ENCODE measurements around the gene CDK11B.
A peak's percentile ranks its signal among the peaks of the same experiment; 100 is the strongest.

The CDK11B gene

DNA sequence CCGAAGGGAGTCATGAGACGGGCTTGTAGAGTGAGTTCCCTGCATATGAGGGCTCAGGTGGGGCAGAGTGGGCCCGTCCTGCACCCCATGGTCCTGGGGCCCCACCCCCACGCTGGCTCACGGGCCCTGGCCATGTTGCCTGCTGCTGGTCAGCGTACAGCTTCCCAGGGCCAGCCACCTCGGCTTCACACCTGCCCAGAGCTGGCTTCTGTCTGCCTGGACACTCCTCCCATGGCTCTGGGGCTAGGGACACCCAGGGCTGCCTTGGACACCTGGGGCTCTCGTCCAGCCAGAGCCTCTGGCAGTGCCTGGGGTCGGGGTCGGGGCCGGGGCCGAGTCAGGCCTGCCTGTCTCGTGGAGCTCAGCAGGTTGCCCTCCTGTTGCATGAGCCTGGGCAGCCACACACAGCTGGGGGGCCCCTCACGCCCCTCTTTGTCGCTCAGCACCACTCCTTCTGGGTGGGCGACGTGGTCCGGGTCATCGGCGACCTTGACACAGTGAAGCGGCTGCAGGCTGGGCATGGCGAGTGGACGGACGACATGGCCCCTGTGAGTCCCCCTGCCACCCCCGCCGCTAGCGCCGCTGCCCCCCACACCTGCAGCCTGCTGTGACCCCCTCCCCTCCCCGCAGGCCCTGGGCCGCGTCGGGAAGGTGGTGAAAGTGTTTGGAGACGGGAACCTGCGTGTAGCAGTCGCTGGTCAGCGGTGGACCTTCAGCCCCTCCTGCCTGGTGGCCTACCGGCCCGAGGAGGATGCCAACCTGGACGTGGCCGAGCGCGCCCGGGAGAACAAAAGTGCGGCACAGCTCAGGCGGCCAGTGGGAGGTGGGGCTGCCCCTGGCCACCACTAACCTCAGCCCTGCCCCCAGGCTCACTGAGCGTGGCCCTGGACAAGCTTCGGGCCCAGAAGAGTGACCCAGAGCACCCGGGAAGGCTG is 32.3 kb downstream of the CDK11B start:
- DNase-seq, result no peak

DNA sequence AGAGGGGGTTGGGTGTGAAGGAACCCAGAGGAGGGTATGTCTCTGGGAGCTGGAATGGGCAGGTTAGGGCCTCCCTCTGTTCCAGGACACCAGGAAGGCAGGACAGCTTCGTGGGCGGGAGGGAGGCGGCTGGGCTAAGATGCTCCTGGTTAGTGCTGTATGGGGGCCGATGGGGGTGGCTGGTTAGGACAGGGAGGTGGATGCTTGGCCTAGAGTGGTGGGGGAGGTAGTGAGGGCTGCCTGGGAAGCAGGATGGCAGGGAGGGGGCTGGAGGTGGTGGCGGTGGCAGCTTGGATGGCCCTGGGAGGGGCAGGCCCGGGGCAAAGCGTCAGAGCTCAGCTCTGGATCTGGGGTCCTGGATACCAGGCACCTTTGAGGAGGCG is 33.0 kb downstream of the CDK11B start:
- no peak for DNase-seq

DNA sequence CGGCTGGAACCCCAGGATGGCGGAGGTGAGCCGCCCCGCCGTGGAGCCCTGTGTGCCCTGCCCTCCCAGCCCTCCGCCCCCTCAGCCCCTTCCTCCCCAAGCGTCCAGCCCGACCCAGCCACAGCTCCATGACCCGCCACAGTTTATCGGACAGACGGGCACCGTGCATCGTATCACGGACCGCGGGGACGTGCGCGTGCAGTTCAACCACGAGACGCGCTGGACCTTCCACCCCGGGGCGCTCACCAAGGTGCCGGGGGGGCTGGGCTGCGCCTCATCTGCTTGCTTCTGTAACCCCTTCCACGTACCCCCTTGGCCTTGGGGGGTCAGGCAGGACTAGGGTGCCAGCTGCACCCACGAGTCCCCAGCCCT is 33.4 kb downstream of the CDK11B start:
- no peak for DNase-seq

DNA sequence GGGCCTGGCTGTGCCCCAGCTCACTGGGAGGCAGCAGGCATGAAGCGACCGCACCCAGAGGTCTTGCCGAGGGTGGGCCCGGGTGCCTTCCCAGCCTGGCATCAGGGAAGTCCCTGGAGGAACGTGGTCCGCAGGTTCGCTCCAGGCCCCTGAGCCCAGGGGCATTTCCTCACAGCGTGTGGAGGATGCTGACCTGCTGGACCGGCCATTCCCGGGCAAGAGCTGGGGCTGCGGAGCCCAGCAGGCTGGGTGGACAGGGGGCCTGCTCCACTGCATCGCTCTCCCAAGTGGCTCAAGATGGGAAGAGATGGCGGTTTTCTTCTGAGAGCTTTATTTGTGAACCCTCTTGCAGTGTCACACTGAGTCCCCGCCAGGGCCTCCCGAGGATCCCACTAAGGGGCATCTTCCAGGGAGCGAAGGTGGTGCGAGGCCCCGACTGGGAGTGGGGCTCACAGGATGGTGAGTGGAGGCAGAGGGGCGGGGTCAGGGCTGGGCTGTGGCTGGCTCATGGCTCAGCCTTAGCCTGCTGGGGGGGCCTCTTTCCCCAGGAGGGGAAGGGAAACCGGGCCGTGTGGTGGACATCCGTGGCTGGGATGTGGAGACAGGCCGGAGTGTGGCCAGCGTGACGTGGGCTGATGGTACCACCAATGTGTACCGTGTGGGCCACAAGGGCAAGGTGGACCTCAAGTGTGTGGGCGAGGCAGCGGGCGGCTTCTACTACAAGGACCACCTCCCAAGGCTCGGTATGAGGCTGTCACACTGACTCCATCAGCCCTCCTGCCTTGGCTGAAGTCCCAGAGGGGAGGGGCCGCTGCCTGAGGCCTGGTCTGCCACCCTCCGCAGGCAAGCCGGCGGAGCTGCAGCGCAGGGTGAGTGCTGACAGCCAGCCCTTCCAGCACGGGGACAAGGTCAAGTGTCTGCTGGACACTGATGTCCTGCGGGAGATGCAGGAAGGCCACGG is 34.1 kb downstream of the CDK11B start:
- no peak for DNase-seq

DNA sequence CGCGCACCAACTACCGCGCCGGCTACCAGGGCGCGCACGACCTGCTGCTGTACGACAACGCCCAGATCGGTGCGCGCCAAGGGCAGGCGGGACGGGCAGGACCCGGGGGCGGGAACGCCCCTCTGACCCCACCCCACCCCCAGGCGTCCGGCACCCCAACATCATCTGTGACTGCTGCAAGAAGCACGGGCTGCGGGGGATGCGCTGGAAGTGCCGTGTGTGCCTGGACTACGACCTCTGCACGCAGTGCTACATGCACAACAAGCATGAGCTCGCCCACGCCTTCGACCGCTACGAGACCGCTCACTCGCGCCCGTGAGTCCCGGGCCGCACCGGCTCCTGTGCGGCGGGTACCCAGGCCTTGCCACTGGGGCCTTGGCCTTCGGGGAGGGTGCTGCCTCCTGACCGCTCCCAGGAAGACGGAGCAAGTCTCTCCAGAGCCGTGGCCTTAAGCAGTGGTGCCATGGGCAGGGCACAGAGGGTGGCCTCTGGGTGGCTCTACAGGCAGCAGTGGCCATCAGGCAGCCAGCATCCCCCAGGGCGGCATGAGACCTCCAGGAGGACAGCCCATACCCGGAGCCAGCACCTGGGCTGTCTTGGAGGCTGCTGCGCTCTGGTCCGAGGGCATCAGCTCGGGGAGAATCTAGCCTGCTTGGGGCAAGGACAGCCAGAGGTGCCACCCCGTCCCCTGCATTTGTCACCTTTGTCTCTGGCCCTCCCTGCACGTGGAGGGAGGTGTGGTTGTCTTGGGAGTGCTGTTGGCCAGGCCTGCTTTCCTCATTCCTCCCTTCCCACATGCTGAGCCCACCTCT is 35.0 kb downstream of the CDK11B start:
- DNase-seq, result no peak

DNA sequence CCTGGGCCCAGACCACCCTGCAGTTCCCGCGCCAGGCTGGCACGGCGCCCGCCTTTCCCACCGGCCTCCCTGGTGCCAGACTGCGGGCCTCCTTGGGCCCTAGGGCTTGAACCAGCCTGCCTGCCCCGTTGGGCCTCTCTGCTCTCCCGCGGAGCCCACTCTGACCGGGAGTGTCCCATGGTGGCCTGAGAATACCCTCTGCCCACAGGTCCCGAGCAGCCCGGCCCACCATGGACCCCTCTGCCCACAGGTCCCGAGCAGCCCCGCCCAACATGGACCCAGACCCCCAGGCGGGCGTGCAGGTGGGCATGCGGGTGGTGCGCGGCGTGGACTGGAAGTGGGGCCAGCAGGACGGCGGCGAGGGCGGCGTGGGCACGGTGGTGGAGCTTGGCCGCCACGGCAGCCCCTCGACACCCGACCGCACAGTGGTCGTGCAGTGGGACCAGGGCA is 35.6 kb downstream of the CDK11B start:
- no peak for DNase-seq

DNA sequence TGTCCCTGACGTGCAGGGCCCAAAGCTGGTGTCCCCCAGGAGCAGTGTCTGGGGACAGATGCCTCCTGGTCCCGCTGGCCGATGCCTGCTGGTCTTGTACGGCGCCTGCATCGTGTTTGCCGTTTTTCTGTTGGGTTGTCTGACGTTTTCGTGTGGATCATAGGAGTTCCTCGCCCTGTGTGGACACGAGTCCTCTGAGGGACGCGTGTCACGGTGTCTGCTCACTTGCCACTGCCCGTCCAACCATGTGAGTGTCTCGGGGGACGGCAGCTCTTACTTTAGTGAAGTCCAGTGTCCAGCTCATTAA is 36.1 kb downstream of the CDK11B start:
- DNase-seq, result no peak

DNA sequence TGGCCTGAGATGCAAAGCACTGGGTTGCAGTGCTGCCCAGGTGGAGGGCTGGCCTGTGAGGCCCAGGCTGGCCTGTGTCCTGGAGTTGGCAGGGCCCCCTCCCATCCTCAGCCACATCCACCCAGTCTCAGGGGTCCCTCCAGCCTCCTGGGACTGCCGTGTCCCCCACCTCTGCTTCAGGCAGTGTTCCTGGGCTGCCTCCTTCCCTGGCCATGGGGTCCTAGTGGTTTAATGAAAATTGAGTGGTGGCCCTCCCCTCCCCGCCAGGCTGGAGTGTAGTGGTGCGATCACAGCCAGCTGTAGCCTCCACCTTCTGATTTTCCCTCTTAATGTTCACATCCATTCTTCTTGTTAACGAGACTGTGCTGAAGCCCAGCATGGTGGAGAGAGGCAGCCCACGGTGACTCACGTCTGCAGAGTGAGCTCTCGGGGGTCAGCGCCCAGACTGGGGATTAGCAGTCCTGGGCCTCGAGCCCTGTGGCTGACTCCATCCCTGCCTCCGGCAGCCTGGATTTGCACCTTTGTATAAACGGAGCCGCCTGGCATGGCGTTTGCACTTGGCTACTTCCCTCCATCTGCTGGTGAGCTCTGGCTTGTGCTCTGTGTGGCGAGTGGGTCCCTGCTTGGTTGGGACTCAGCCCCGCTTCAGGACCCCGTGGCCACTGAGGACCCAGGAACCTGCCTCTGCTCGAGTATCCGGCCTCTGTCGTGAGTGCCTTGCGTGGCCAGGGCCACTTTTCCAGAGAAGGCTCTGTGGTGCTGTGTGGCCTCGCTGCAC is 36.6 kb downstream of the CDK11B start:
- no peak for DNase-seq

DNA sequence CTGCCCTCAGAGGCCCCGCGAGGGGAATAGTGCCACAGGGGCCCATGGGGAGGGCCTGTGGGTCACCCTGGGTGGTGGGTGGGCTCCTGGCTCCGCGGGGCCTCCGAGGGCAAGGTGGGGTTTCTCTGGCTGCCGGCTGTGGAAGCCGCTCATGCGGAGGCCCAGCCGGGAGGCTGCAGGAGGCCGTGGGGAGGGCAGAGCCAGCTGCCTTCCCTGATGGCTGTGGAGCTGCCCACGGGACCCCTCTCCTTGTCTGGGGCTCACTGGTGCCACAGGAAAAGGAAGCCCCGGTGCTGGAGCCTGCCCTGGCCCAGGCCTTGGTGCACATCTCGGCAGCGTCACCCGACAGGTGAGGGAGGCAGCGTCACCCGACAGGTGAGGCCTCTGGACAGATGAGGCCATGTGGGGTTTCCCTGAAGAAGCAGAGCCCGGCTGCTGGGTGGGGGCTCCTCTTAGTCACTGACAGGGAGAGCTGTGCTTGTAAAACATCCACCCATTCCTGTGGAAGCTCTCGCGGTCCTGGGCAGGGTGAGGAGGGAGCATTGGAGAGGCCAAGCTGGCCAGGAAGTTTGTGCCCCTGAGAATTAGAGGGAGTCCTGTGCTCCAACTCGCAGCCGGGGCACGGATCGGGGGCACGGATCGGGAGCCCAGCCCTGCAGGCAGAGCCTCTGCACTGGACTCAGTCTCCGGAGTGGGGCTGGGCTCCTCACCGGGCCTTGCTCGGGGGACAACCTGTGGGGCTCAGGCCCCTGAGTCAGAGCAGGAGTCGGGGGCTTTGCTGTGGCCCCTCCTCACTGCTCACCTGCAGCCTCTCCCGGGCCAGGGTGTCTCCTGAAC is 37.4 kb downstream of the CDK11B start:
- DNase-seq, result no peak

DNA sequence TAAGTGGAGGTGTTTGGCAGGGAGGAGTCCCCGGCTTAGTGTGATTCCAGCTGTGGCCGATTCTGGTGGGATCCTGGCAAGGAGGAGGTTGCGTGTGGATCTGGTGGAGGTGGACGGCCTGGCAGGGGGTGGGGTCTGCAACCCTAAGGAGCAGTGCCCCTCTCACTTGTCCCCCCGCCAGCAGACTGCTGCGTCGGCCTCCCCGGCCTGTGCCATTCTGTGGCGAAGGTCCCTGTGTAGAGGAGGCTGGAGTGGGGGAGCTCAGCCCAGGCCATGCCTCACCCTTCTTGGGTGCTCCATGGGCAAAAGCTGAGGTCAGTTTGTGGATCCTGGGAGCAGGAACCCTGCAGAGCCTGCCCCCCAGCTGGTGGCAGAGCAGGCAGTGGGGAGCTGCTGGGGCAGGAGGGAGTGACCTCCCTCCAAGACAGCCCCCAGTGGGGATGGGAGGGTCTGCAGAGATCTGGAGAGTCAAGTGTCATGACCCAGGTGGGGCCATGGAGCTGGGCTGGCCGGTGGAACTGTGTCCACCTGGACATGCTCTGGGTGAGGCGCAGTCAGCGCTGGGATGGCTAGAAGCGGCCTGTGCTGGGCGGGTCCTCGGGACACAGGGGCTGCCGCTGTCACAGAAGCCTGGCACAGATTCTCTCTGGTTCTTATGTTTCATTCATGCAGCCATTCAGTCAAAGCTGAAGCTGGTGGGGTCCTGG is 38.2 kb downstream of the CDK11B start:
- no peak for DNase-seq

DNA sequence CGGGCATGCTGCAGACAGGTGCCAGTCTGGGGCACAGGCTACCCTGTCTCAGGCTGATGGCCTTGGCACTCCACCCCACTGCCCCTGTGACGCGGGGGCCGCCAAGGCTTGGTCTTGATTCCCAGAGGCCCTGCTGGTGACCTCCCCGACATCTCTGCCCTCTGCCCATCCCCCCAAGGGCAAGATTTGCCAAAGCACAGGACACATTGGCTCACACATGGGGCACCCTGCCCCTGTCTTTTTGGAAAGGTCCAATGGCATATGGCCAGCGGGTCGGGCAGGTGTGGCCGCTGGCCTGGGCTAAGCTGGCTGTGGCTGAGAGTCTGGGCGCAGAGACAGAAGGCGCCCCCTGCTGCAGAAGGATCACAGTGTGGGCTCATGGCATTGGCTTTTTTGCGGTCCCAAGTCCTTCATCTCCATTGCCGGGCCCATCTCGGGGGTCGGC is 38.9 kb downstream of the CDK11B start:
- no peak for DNase-seq

DNA sequence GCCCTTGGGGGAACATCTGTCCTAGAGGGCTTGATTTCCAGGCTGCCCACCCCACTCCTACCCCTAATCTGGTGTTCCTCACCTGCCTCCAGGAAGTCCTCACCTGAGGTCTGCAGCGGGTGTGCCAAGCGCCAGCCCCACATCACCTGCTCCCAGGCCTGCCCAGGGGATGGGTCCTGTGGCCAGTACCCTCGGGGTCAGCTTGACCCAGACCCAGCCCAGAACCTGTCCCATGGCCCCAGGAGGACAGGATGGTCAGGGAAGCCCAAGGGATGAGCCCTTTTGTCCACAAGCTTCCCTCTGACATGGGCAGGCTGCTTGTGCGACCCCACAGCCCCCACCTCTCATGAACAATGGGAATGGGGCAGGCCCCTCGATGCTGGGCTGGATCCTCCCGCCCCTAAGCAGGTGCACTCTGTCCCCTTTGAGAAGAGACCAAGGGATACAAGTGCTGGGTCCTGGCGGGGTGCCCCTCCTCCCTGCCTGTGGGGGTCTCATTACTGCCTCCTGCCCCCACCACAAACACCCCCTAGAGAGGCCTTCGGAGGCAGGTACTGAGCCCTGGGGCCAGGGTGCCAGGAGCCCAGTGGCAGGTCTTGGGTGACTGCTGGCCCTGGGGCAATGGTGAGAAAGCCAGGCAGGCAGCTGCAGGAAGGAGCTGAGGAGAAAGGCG is 40.3 kb downstream of the CDK11B start:
- no peak for DNase-seq

DNA sequence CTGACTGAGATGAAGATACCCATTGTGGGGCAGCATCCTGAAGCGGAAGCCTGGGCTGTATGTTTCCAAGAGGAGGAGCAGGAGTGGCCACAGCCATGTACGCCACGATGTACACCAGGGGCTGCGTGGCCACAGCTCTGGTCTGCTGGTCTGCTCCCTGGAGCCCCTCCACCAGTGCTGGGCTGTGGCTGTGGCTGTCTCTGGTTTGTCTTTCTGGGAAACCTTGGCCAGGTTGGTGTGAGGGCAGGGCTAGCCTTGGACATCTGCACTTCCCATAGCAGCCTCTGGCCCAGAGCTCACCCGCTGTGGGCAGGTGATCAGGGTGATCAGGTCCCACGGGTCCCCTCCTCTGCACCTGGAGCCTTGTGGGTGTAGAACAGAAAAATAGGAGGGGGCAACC is 40.9 kb downstream of the CDK11B start:
- DNase-seq, result no peak

DNA sequence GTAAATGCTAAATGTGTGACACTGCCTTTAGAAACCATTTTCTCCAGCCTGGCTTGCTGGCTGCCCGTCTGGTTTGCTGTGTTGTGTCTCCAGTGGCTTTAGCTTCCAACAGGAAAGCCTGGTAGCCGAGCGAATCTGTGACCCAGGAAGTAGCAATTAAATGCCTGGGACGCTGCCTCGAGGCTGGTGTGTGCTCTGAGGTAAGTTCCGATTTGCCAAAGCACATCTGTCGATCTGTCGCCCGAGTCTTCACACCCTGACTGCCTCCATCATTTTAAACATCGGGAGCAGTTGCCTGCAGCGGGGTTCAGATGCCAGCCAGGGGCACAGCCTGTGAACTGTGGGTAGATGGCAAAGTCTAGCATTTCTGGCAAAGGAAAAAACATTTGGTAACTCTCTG is 41.3 kb downstream of the CDK11B start:
- DNase-seq, result no peak

DNA sequence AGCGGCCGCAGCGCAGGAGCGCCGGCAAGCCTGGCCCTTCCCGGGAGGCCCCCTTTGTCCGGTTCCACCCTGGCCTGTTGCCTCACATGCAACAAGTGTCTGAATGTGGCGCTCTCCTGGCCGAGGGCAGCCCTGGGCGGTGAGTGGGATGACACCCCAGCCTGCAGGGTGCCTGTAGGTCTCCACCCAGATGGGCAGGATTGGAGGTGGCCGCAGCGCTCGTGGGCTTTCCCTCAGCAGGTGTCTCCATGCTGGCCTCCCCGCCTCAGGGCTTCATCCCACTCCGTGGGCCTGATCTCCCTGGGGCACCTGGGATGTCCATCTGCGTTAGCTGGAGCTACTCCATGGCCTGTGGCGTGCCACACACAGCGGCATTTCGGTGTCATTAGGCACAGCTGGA is 42.0 kb downstream of the CDK11B start:
- DNase-seq, result no peak

DNA sequence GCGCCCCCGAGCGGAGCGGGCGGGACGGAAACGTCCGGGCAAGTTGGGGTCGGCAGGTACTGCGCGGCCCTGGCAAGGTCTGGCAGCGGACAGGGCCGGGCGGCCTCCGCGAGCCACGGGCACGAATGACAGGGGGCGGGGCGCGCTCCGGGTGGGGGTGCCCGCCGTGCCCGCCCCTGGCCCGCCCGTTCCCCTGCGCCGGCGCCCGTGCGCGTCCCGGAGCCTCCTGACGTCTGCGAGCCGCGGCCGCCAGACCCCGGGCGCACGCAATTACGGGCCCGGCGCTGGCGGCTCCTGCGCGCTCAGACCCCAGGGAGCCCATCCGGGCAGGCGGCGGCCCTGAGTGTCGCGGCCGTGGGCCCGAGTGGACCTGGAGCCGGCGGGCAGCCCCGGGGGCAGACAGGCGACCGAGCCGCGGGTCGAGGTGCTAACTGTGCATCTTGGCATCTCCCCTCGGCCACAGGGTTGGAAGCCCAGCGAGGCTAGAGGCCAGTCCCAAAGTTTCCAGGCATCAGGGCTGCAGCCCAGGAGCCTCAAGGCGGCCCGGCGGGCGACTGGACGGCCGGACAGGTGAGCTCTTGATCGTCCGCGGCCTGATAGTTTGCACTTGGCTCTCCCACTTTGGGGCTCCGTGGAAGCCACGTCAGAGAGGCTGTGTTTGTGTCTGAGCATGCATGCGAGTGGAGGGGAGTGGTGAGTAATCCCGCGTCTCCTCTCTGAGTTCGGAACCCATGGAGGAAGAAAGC is 42.6 kb downstream of the CDK11B start:
- DNase-seq, result peak; percentile 52

DNA sequence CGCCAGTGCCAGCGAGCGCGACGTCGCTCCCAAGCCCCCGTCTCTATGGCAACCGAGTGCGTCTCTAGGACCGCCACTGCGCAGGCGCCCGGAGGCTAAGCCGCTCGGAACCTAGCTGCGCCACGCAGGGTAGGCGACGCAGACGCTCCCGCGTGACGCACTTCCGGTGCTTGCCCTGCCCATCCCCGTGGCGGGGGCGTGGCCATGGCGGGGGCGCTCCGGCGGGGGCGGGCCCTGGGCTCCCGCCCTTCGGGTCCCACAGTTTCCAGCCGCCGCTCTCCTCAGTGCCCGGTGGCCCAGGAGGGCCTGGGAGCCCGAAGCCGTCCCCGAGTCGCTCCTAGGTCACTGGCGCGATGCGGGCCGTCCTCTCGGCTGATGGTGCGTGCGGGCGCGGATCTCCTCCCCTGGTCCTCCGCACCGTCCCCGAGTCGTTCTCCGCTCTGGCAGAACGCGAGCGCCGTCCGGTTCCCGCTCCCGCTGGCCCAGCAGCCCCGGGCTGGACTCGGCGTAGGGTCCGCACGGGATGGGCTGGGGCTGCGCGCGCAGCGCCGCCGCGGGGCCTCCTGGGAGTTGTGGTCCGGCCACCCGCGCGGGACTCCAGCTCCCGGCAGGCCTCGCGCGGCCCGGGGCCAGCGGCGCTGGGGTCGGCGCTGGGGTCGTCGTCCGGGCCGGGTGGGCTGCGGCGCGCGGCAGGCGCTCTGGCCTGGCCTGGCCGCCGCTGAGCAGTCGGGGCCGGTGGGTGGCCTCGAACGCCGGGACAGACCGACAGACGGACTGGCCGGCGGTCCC is 43.4 kb downstream of the CDK11B start, which contains the start of gene MIB2:
TSS of gene MIB2 (plus strand) at position 245 of the 789 bp plus-strand sequence. CDS start 7,953 bp downstream, outside the sequence.
- DNase-seq, result peak; percentile 97

DNA sequence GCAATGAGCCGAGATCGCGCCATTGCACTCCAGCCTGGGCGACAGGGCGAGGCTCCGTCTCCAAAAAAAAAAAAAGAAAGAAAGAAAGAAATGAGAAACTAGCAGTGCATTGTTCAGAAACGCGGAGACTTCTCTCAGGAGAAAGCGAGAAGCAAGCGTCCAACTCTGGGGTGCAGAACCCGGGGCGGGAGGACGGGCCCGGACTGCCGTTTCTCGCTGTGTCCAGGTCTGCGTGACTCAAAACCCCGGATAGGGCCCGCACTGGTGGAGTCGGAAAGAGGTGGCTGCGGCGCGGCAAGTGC is 43.9 kb downstream of the CDK11B start:
- no peak for DNase-seq

All from activated CD4-positive, alpha-beta T cell treated with anti-CD3 and anti-CD28 coated beads for 48 hours (primary cell).